ENCODE results near the gene NMD3. TPM values are rescaled to one million over a fixed set of nuclear protein-coding genes. Genes with fewer than 3 reads are reported as not detected.
"Not testable (repeated sequence)": the region's sequence is repeated elsewhere in the genome, so short reads cannot be mapped to it uniquely, and the experiment has no call there.

NMD3 gene
- total RNA-seq, result 10 to 100 TPM; 22.9 to 36.5 (median 29.4) TPM

- Histone ChIP-seq H3K36me3 (peaks cover 0 to 2% (median 0%) of the 10 kb centered on the region in 3 donors), H3K4me1 (peaks cover 0 to 26% (median 3%) of the 10 kb centered on the region in 4 donors), H3K27ac (peak within 1 kb of the TSS; percentile 89 to 94 (median 92)), H3K9me3 (no peaks in the 10 kb centered on the region), H3K27me3 (no peaks in the 10 kb centered on the region), H3K4me3 (peak within 1 kb of the TSS; percentile 87 to 98 (median 92))
- TF ChIP-seq POLR2A (IDR thresholded peaks at IDR 0.05) (peak; percentile 76 to 86), CTCF (IDR thresholded peaks at IDR 0.05) (peak in 1 of 6 experiments; percentile 5)
- DNase-seq, result peak; percentile 93 to 97 (median 95)
These were observed at the start of gene NMD3 for GRCh38 chr3:161220850-161221753. NMD3 (plus strand) TSS chr3:161221311; CDS start chr3:161222014, 703 bp downstream.

DNA sequence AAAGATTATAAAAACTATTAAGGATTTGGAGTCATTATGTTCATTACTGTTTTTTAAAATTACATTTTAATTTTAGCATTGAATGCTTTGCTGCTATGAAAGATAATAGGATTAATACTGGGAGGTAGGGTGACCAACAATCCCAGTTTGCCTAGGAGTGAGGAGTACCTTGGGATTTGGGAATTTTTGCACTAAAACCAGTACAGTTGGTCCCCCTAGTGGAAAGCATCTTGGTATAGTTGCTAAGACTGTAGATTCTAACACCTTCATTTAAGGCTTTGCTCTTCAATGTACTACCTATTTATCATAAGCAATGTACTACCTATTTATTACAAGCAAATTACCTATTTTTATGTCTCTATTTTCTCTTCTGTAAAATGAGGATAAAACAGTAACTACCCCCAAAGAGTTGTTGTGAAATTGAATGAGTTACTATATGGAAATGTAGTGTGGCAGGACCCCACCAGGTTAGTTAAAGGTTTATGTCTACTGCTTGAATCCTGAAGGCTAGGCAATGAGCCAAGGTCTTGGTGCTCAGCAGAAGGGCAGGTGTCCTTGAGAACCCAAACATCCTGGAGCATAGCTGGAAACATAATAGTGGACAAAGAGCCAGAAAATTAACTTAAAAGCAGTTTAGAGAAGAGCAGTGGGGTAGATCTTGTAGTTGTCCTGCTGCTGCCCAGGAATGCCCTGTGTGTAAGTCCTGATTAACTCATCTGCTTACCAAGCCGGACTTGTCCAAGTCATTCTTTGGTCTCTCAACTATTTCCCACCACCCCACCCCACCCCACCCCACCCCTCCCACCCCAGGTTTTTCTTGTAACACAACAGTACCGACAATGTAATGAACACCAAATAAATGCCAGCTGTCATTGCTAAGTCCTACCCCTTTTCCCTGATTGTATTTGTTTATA is 49.2 kb upstream of the NMD3 start:
- no peak overlapping the region for H3K4me3 ChIP-seq

GRCh38 chr3:161175506-161175905 is 45.6 kb upstream of the NMD3 start:
- no peak for TF ChIP-seq CTCF (IDR thresholded peaks at IDR 0.05)
- no peak for DNase-seq
- H3K27ac ChIP-seq, result no peak overlapping the region
- H3K4me1 ChIP-seq, result no peaks in the 10 kb centered on the region
- no peaks in the 10 kb centered on the region for H3K36me3 ChIP-seq
- no peaks in the 10 kb centered on the region for H3K9me3 ChIP-seq
- no peaks in the 10 kb centered on the region for H3K27me3 ChIP-seq
- no peak overlapping the region for H3K4me3 ChIP-seq

More for the DNA sequence above, 49.2 kb upstream of the NMD3 start:
- Histone ChIP-seq H3K9me3 (no peaks in the 10 kb centered on the region), H3K27me3 (no peaks in the 10 kb centered on the region), H3K36me3 (no peaks in the 10 kb centered on the region), H3K27ac (no peak overlapping the region), H3K4me1 (no peaks in the 10 kb centered on the region)
- no peak for DNase-seq
- TF ChIP-seq POLR2A (IDR thresholded peaks at IDR 0.05) (no peak), CTCF (IDR thresholded peaks at IDR 0.05) (no peak)

- Histone ChIP-seq H3K4me3 (no peak overlapping the region), H3K9me3 (no peaks in the 10 kb centered on the region), H3K36me3 (no peaks in the 10 kb centered on the region), H3K27me3 (no peaks in the 10 kb centered on the region), H3K27ac (no peak overlapping the region), H3K4me1 (no peaks in the 10 kb centered on the region)
- TF ChIP-seq POLR2A (IDR thresholded peaks at IDR 0.05) (no peak), CTCF (IDR thresholded peaks at IDR 0.05) (no peak)
- DNase-seq, result no peak
These were observed 43.1 kb upstream of the NMD3 start for GRCh38 chr3:161177991-161178390.

- H3K27ac ChIP-seq, H3K4me3 ChIP-seq, H3K36me3 ChIP-seq, H3K9me3 ChIP-seq, H3K27me3 ChIP-seq, H3K4me1 ChIP-seq, DNase-seq: not testable (repeated sequence)
These were observed 39.7 kb upstream of the NMD3 start for GRCh38 chr3:161181371-161181770.

All from Peyer's patch (tissue), 4 donors.